H4 (cell line): ENCODE results near the gene MED12L. TPM values are rescaled to one million over a fixed set of nuclear protein-coding genes. Genes with fewer than 3 reads are reported as not detected.

Experiments
- DNase-seq: peaks from one replicate; pipeline ENCODE4 v3.0.0-alpha.2; 2015; ENCODE audit warnings: low spot score
- total RNA-seq: library from RNA; depleted of rRNA; stranded (reverse); fragments of >200 nt; shearing (Covaris generic); gene quantifications from 2 replicates; pipeline ENCODE4 v1.2.3, GENCODE V29; 2014

MED12L gene
- total RNA-seq, 1 experiment from 2014 or later = 1.4 TPM

DNA sequence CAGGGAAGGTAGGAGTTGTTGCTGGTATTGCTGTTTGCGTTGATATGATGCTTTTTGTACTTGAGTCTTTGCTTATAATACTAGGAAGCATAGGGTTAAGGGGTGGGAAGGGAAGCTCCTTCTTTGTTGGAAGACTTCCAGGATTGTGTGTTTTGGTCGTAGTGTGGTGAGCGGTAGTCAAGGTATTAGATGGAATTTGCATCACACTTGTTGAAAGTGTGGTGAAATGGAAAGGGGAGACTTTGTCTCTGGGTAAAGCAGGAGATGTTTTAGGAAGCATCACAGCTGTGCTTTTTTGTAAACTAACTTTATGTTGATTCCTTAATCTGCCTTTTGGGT lies 360.5 kb downstream of the MED12L start:
- peak; percentile 39 for DNase-seq

DNA sequence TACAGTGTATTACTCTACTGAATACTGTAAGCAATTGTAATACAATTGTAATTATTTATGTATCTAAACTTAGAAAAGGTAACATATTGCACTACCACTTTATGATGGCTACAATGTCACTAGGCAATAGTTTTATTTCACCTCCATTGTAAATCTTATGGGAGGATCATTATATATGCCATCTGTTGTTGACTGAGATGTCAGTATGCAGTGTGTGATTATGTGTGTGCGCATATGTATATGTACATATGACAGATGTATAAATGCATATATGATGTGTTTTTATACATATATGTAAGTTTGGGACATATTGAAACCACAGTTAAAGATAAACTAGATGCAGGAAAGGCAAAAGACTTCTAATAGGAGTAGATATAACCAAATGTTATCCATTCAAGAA lies 366.9 kb downstream of the MED12L start:
- DNase-seq = no peak

DNA sequence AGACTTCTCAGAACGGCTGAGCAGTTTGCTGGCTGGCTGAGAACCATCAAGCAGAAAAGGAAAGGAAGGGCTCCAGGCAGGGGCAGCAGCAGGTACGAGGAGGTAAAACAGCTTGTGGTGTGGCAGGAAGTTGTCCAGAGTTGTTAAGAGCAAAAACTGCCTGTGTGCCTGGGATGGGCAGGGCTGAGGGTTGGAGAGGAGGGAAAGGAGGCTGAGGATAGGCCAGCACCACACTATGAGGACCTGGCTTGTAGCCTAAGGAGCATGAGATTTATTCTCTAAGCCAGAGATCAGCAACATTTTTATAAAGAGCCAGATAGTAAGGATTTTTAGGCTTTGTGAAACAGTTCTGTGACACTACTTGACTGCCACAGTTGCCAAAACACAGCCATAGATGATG lies 367.4 kb downstream of the MED12L start:
- DNase-seq = no peak

DNA sequence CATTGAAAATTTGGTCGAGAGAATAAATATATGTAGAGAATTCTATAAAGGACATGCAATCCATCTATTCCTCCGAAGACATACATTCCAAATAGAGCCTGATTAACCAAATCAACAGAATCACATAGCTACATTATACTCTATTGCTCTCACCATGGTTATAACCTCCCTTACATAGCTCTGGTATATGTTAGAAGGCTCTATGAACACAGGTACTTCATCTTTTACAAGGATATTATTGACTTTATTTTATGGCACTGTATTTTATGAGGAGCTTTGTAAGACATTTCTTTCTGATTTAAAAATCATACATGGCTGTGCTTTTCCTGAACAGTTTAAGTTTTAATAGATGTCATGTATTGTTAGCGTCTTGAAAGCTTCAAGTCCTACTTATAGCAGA lies 370.6 kb downstream of the MED12L start:
- no peak for DNase-seq

DNA sequence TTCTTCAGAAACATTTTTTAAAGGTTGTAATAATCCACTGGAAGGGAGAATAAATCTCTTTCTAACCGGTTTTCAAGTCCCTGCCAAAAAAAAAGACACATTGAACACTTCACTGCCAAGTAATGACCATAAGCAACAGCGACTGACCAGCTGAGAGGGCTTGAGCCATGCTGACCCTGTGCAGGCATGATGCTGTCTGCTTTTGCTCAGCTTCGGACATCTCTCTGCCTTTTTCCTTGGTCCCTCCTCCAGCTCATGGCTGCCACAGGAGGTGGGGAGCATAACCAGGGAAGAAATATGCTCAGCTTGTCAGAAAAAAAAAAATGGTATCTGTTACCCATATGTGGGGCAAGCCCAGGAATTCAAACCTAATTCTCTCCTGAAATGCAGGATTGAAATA lies 373.9 kb downstream of the MED12L start:
- no peak for DNase-seq

DNA sequence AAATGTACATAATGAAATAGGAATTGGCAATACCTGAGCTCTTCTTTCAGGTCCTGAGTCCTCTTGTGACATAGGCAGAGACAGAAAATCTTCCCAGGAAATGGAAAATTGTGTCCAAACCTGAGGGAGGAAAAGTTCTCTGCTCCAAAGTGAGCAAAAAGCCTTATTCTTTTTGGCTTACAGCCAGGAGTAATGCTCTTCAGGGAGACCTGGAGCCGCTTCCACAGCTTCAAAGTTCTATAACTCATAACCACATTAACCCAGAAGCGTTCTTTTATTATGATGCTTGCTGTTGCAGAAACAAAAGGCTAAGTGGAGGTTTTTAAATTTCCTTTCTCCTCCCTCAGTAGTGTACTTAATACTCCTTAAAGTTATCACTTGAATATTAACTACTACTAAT lies 374.8 kb downstream of the MED12L start:
- DNase-seq = no peak

DNA sequence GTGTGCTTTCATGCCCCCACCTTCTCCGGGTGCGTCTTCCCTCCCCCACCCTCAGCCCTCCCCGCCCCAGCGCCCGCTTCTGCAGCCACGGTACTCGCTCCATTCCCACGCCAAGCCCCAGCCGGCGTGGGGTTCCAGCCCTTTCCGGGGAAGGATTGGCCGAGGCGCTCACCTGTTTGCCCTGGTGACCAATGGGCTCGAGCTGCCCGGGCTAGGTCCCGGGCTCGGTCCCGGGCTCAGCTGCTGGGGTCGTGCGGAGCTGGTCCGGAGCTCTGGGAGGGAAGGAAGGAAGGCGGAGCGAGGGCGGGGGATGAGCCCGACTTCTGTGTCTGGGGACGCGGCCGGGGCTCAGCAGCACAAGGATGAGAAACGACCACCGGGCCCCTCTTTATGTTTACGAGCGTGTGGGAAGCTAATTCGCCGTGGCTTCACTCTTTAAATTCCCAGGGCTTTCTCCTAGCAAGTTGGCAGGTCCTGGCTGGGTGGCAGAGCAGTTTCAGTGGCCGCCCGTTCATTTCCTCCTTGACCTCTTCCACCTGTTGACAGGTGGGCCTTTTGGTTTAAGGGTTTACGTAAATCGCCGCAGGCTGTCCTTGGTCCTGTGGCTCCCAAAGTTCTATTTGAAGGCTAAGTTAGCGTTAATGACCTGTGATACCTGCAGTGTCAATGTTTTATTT lies 375.4 kb downstream of the MED12L start, which contains the start of gene IGSF10:
TSS of gene IGSF10 (minus strand) at position 288 of the 677 bp plus-strand sequence. CDS start 2,352 bp downstream, outside the sequence.
- DNase-seq = no peak

- no peak for DNase-seq
Measured at GRCh38 chr3:151462278-151462780, 376.9 kb downstream of the MED12L start.

DNA sequence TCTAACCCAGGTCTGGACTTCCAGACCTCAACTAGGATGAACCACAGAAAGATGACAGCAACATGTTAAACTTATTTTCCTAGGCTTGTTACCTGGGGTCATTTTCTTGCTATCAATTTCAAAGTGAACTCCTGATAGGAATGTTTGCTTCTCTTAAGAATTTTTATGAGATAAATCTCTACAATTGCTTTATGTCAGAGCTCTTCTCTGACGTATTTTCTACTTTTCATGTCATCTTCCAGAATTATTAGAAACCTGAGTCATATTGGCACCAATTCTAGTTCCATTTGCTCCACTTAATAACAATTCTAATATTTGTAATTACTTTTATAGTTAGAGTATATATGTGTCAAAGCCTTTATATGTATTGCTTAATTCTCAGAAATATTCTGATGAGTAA lies 377.5 kb downstream of the MED12L start:
- no peak for DNase-seq

- DNase-seq = no peak
Measured at GRCh38 chr3:151467069-151467468, 381.6 kb downstream of the MED12L start.

DNA sequence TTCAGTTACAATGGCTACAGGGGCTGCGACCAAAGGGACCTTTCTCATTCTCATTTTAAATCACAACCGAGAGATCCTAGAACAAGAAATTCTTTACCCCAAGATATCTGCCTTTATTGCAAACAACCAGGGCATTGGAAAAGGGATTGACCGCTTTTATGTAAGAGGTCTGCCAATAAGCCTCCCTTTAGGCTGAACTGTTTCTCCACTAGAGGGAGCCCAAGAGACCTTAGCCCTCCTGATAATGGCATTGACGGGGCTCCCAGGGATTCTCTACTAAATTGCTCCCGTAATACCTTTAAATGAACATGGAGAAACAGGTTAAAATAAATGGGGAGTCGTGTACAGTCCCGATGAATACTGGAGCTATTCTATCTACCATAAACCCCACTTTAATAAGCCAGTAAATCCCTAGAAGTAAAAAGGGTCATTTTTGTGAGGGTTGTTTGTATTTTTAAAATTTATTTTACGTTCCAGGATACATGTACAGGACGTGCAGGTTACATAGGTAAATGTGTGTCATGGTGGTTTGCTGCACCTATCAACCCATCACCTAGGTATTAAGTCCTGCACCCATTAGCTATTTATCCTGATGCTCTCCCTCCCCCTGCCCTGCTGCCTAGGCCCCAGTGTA lies 382.9 kb downstream of the MED12L start:
- peak; percentile 55 for DNase-seq

GRCh38 chr3:151476344-151477018 lies 391.0 kb downstream of the MED12L start:
- DNase-seq = no peak

DNA sequence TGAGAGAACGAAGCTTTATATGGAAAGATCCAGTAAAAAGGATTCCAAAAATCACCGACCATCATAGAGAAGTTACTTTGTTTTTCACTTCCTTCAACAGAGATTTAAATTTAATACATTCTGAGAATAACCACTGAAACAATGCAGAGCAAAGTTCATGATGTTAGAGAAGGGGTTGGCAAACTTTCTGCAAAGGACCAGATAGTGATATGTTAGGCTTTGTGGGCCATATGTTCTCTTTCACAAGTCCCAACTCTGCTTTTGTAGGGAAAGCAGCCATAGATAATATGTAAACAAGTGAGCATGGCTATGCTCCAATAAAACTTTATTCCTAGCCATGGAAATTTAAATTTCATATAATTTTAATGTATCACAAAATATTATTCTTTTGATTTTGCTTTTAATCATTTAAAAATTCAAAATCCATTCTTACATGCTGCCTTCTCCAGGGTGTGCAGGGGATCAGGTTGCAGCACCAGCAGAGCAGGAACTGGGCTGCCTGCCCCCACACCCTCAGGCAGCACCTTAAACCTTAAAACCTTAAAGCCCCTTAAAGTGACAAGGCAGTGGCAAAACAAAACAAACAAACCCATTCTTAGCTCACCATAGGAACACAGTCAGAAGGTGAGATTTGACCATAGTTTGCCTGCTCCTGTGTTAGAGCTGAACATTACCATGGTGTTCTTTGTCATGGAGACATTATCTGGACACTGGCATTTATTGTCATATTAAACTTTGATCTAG lies 392.3 kb downstream of the MED12L start:
- DNase-seq = no peak

GRCh38 chr3:151478335-151478697 lies 392.9 kb downstream of the MED12L start:
- DNase-seq = no peak

DNA sequence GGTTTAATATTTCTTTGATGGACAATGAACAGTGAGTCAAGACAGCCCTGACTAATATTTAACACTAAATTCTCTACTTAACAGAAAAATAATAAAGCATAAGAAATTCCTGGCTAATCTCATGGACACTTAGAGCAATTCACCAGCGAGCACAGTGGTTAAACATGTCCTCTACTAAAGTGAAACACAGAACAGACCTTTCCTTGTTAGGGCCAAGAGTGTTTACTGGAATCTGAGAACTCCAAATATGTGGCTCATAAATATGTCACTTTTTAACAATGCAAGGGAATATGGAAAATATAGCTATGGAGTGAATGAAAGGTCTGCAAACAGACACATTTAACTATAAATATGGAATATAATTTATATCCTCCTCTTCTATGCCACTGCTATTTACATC lies 394.0 kb downstream of the MED12L start:
- no peak for DNase-seq

GRCh38 chr3:151480492-151480891 lies 395.0 kb downstream of the MED12L start:
- DNase-seq = no peak

- no peak for DNase-seq
Measured at GRCh38 chr3:151483488-151483887, 398.0 kb downstream of the MED12L start.

DNA sequence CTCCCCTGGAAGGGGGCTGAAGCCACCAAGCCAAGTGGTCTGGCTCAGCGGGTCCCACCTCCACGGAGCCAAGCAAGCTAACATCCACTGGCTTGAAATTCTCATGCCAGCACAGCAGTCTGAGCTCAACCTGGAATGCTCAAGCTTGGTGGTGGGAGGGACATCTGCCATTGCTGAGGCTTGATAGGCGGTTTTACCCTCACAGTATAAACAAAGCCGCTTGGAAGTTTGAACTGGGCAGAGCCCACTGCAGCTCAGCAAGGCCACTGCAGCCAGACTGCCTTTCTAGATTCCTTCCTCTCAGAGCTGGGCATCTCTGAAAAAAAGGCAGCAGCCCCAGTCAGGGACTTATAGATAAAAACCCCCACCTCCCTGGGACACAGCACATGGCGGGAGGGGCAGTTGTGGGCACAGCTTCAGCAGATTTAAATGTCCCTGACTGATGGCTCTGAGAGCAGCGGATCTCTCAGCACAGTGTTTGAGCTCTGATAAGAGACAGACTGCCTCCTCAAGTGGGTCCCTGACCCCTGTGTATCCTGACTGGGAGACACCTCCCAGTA lies 398.6 kb downstream of the MED12L start:
- DNase-seq = no peak
